Loucy (cell line): Measurements from ENCODE around the gene FNTB.
A peak's percentile ranks its signal among the peaks of the same experiment; 100 is the strongest.

Source experiments
- H2AFZ ChIP-seq: fragments of 200-600 bp; sonication (generic); 2 replicates; pipeline ENCODE4 v1.6.0; 2016; ENCODE audit warnings: antibody characterized with exemption, mild to moderate bottlenecking, low read length, moderate library complexity
- H3F3A ChIP-seq: fragments of 200-600 bp; 2 replicates; pipeline ENCODE4 v1.6.0; 2016; ENCODE audit warnings: antibody characterized with exemption, low read depth, mild to moderate bottlenecking
- H3K27me3 ChIP-seq: fragments of 200-600 bp; sonication (generic); 2 replicates; pipeline ENCODE4 v1.6.1; 2014; ENCODE audit warnings: low read length, mild to moderate bottlenecking; ENCODE audit not compliant: insufficient read depth, poor library complexity, severe bottlenecking
- H3K36me3 ChIP-seq: fragments of 200-600 bp; sonication (generic); 2 replicates; pipeline ENCODE4 v1.6.1; 2016; ENCODE audit warnings: low read length; ENCODE audit not compliant: insufficient read depth
- H3K4me1 ChIP-seq: fragments of 200-600 bp; sonication (generic); 2 replicates; pipeline ENCODE4 v1.5.1; 2014; ENCODE audit warnings: low read length, mild to moderate bottlenecking; ENCODE audit not compliant: insufficient read depth, poor library complexity, severe bottlenecking
- H3K4me2 ChIP-seq: fragments of 200-600 bp; sonication (generic); 2 replicates; pipeline ENCODE4 v1.6.0; 2014; ENCODE audit warnings: antibody characterized with exemption, low read length, low read depth, mild to moderate bottlenecking; ENCODE audit not compliant: poor library complexity, severe bottlenecking
- H3K4me3 ChIP-seq: fragments of 200-600 bp; sonication (generic); 2 replicates; pipeline ENCODE4 v1.5.1; 2014; ENCODE audit warnings: low read length, mild to moderate bottlenecking, mixed read lengths; ENCODE audit not compliant: poor library complexity, severe bottlenecking
- H3K79me2 ChIP-seq: fragments of 200-600 bp; sonication (generic); 2 replicates; pipeline ENCODE4 v1.6.1; 2014; ENCODE audit warnings: low read length; ENCODE audit not compliant: insufficient read depth
- H3K9ac ChIP-seq: fragments of 200-600 bp; sonication (generic); 2 replicates; pipeline ENCODE4 v1.6.0; 2014; ENCODE audit warnings: mild to moderate bottlenecking, low read depth, low read length, moderate library complexity; ENCODE audit not compliant: poor library complexity, severe bottlenecking
- H3K9me2 ChIP-seq: fragments of 200-600 bp; sonication (generic); replicated peaks from 2 replicates; pipeline ENCODE4 v1.6.1; 2016; ENCODE audit warnings: low read depth, low read length, mixed read lengths
- H3K9me3 ChIP-seq: fragments of 200-600 bp; sonication (generic); 2 replicates; pipeline ENCODE4 v1.6.1; 2014; ENCODE audit warnings: mild to moderate bottlenecking, antibody characterized with exemption, low read length, low read depth; ENCODE audit not compliant: insufficient read depth
- H4K20me1 ChIP-seq: fragments of 200-600 bp; sonication (generic); 2 replicates; pipeline ENCODE4 v1.6.0; 2014; ENCODE audit warnings: antibody characterized with exemption, low read length, mild to moderate bottlenecking; ENCODE audit not compliant: insufficient read depth, poor library complexity, severe bottlenecking
- EZH2phosphoT487 ChIP-seq: fragments of 200-600 bp; IDR thresholded peaks from 2 replicates; pipeline ENCODE4 v1.6.1; 2018; ENCODE audit warnings: antibody characterized with exemption, mild to moderate bottlenecking, moderate library complexity, borderline replicate concordance
- TF ChIP-seq, protein P1 (sequence below): fragments of 200-600 bp; sonication (generic); conservative IDR thresholded peaks from 2 replicates; pipeline ENCODE4 v1.5.1; 2014; ENCODE audit warnings: mild to moderate bottlenecking, antibody characterized with exemption, low read length

FNTB gene

DNA sequence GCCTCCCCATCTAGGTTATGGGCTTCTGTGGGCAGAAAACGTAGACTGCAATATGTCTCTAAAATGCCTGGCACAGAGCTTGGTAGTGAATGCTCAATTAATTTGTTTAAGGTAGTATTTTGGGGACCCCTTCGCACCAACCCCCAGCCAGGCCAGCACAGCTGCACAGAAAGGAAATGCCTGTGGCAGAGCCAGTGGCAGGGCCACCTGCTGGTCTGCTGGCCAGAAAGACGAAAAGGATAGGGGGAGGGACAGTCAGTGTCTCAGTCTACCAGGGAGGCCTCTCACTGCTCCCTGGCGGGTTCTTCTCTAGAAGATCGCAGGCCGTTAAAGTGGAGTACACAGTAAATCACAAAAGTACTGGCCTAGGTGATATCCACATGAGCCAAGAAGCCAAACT, 18.0 kb upstream of the FNTB start:
- Histone ChIP-seq H3K9me3 (no peaks in the 10 kb centered on the region), H3K79me2 (peaks cover 50% of the 10 kb centered on the region), H2AFZ (no peak overlapping the region), H3K36me3 (no peaks in the 10 kb centered on the region), H3K9me2 (no peaks in the 10 kb centered on the region), H3K4me2 (peak overlapping the region; percentile 96), H3K9ac (peak overlapping the region; percentile 86), H3K4me3 (peak overlapping the region; percentile 90), H3K4me1 (peaks cover 62% of the 10 kb centered on the region), H3K27me3 (no peaks in the 10 kb centered on the region), H3F3A (no peaks in the 10 kb centered on the region), H4K20me1 (peaks cover 4% of the 10 kb centered on the region)
- no peak for TF ChIP-seq EZH2phosphoT487
- TF ChIP-seq, protein P1, sequence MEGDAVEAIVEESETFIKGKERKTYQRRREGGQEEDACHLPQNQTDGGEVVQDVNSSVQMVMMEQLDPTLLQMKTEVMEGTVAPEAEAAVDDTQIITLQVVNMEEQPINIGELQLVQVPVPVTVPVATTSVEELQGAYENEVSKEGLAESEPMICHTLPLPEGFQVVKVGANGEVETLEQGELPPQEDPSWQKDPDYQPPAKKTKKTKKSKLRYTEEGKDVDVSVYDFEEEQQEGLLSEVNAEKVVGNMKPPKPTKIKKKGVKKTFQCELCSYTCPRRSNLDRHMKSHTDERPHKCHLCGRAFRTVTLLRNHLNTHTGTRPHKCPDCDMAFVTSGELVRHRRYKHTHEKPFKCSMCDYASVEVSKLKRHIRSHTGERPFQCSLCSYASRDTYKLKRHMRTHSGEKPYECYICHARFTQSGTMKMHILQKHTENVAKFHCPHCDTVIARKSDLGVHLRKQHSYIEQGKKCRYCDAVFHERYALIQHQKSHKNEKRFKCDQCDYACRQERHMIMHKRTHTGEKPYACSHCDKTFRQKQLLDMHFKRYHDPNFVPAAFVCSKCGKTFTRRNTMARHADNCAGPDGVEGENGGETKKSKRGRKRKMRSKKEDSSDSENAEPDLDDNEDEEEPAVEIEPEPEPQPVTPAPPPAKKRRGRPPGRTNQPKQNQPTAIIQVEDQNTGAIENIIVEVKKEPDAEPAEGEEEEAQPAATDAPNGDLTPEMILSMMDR: peak; percentile 46

DNA sequence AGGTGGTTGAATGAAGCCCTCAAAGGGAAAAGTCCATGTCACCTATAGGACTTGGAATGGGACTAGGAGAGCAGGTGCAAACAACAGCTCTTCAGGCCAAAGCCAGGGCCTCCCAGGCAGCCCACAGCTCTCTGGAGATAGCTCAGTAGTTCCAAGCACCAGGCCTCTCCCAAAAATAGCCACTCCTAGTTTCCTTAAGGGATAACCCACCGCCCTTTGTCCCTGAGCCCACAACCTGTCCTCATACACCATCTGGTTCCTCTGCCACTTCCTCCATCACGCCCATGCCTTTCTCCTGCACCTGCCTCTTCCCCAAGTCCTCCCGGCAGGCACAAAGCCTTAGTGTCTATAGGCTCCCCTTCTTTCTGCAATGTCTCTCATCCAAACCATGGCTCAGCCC, 16.7 kb upstream of the FNTB start:
- H3K4me2 ChIP-seq: peak overlapping the region; percentile 96
- no peaks in the 10 kb centered on the region for H3K36me3 ChIP-seq
- H2AFZ ChIP-seq: no peak overlapping the region
- peaks cover 4% of the 10 kb centered on the region for H4K20me1 ChIP-seq
- H3K79me2 ChIP-seq: peaks cover 50% of the 10 kb centered on the region
- H3K4me3 ChIP-seq: peak overlapping the region; percentile 90
- peaks cover 59% of the 10 kb centered on the region for H3K4me1 ChIP-seq
- peak overlapping the region; percentile 86 for H3K9ac ChIP-seq
- H3K9me3 ChIP-seq: no peaks in the 10 kb centered on the region
- no peaks in the 10 kb centered on the region for H3K9me2 ChIP-seq
- H3K27me3 ChIP-seq: no peaks in the 10 kb centered on the region
- no peaks in the 10 kb centered on the region for H3F3A ChIP-seq
- TF ChIP-seq, protein P1: no peak
- no peak for TF ChIP-seq EZH2phosphoT487

DNA sequence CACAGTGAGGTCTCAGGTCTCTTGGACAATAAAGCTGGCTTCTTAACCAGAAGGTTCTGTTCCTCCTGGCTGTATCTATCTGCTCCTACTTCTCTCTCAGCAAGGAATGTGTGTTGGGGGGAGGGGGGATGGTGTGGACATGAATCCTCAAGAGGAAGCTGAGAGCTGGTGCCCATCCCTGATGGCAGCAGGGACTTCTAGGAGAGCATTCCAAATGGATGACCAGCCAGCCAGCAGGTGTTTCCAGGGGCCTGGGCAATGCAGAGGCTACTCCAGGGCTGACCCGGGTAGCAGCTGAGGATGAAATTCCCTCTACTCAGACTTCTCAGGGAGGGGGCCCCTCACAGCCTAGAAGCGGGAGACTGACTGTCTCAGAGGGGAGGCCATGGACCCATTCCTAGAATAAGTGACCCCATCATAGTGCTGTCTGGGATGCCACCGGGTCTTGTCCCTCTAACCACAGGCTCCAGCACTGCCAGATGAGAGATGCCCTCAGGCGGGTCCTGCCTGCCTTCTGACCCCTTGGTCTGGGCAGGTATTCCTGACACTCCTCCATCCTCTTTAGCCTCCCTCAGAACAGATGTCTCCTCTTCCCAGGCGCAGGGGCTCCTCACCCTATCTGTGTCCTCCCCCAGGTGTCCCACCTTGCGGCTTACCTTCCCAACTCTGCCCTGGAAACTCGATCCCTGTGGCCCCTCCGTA, 15.8 kb upstream of the FNTB start:
- peaks cover 4% of the 10 kb centered on the region for H4K20me1 ChIP-seq
- H3K9me2 ChIP-seq: no peaks in the 10 kb centered on the region
- H3K36me3 ChIP-seq: no peaks in the 10 kb centered on the region
- peaks cover 50% of the 10 kb centered on the region for H3K79me2 ChIP-seq
- no peaks in the 10 kb centered on the region for H3K9me3 ChIP-seq
- no peaks in the 10 kb centered on the region for H3K27me3 ChIP-seq
- H2AFZ ChIP-seq: no peak overlapping the region
- H3F3A ChIP-seq: no peaks in the 10 kb centered on the region
- peaks cover 59% of the 10 kb centered on the region for H3K4me1 ChIP-seq
- H3K9ac ChIP-seq: peak overlapping the region; percentile 86
- peak overlapping the region; percentile 90 for H3K4me3 ChIP-seq
- TF ChIP-seq, protein P1: no peak
- TF ChIP-seq EZH2phosphoT487: no peak
- H3K4me2 ChIP-seq: peak overlapping the region; percentile 96
